Measurements from ENCODE around the gene ETS2. TPM values are rescaled to one million over a fixed set of nuclear protein-coding genes. Genes with fewer than 3 reads are reported as not detected.
A peak's percentile ranks its signal among the peaks of the same experiment; 100 is the strongest.

ETS2 gene
- total RNA-seq, 4 donors from 2014 or later, result 154 to 644 (median 289) TPM

DNA sequence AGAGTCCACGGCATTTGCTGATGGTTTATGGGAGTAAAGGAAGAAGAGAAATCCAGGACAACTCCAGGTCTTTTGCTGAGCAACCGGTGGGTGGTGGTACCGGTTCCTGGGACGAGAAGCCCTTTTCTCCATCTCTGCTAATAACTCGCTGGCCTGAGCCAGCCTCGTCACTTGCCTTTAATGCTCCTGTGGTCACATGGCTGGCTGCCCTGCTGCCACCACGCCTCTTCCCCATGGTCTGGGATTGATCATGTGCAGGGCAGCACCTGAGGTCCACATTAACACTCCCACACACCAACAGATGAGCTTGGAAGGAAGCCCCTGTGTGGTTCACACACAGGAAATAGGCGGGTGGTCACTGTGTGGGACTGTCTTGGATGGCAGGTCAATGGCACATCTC, 10.3 kb upstream of the ETS2 start:
- 89 to 91% methylated on average over 8 of the region's 8 CpGs for WGBS, 2 donors
- no peak overlapping the region for H3K4me3 ChIP-seq (ENCODE audit: low read depth, poor library complexity, severe bottlenecking)
- TF ChIP-seq, protein P1, sequence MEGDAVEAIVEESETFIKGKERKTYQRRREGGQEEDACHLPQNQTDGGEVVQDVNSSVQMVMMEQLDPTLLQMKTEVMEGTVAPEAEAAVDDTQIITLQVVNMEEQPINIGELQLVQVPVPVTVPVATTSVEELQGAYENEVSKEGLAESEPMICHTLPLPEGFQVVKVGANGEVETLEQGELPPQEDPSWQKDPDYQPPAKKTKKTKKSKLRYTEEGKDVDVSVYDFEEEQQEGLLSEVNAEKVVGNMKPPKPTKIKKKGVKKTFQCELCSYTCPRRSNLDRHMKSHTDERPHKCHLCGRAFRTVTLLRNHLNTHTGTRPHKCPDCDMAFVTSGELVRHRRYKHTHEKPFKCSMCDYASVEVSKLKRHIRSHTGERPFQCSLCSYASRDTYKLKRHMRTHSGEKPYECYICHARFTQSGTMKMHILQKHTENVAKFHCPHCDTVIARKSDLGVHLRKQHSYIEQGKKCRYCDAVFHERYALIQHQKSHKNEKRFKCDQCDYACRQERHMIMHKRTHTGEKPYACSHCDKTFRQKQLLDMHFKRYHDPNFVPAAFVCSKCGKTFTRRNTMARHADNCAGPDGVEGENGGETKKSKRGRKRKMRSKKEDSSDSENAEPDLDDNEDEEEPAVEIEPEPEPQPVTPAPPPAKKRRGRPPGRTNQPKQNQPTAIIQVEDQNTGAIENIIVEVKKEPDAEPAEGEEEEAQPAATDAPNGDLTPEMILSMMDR (IDR thresholded peaks at IDR 0.05), result no peak
- TF ChIP-seq POLR2A (IDR thresholded peaks at IDR 0.05), result no peak
- DNase-seq (ENCODE audit: low spot score in 2 of 2), result no peak
- intact Hi-C loops (cut with DNase I; ENCODE audit: low total_unique reads), result no loop called here

DNA sequence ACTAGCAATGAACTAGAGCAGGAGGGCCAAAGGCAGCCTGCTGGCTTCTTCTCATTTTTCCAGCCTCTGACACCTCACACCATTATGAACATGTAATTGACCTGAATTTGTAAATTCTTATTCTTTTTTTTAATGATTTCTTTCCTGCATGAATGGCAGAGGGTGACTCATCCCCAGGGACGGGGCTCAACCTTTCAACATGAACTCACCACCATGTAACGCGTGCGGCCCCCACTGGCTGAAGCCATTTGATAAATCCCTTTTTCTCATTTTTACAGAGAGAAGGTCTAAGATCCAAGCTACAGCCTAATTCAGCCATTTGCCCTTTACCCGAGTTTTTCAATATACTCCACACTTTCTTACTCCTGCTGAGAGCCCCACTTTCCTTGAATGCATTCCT, 9.3 kb upstream of the ETS2 start:
- intact Hi-C loops (cut with DNase I; ENCODE audit: low total_unique reads), result no loop called here
- WGBS, 2 donors, result 87 to 92% methylated on average over 5 of the region's 5 CpGs
- H3K4me3 ChIP-seq (ENCODE audit: low read depth, poor library complexity, severe bottlenecking), result no peak overlapping the region
- DNase-seq (ENCODE audit: low spot score in 2 of 2), result no peak
- no peak for TF ChIP-seq POLR2A (IDR thresholded peaks at IDR 0.05)
- TF ChIP-seq, protein P1 (IDR thresholded peaks at IDR 0.05), result no peak

DNA sequence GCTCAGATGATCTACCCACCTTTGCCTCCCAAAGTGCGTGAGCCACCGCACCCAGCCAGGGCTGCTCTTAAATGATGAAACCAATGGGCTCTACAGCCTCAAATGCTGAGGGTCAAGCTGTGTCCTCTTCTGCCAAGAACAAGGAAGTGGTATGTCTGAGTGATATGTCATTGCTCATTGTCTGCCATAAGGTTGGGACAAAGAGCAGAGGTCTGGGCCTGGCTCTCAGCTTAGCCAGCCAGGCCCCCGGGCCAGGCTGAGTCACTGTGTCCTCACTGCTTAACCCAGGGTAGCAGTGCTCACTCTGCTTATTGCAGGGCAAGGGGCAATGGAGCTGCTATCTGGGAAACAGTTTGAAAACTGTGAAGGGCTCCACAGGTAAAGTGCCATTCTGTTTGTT, 8.3 kb upstream of the ETS2 start:
- 85 to 91% methylated on average over 3 of the region's 3 CpGs for WGBS, 2 donors
- TF ChIP-seq POLR2A (IDR thresholded peaks at IDR 0.05), result no peak
- TF ChIP-seq, protein P1 (IDR thresholded peaks at IDR 0.05), result no peak
- intact Hi-C loops (cut with DNase I; ENCODE audit: low total_unique reads), result no loop called here
- no peak for DNase-seq (ENCODE audit: low spot score in 2 of 2)
- H3K4me3 ChIP-seq (ENCODE audit: low read depth, poor library complexity, severe bottlenecking), result no peak overlapping the region

DNA sequence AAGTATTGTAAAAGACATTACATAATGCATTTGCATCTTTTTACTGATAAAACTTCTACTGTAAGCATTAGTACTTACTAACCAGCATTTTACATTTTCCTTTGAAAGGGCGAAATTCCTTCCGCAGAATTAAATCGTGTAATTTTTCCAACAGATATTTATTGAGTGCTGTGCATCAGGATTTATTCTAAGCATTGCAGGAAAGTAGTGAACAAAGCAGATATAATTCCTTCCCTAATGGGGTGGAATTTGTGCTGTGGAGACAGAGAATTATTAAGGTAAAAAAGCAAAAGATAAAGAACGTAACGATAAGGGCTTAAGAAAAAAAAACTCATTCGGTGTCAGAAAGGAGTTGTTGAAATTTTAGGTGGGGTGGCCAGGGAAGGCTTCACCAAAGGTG, 7.6 kb upstream of the ETS2 start:
- no peak for TF ChIP-seq POLR2A (IDR thresholded peaks at IDR 0.05)
- TF ChIP-seq, protein P1 (IDR thresholded peaks at IDR 0.05), result no peak
- WGBS, 2 donors, result 85 to 88% methylated on average over 6 of the region's 6 CpGs
- DNase-seq (ENCODE audit: low spot score in 2 of 2), result no peak
- no peak overlapping the region for H3K4me3 ChIP-seq (ENCODE audit: low read depth, poor library complexity, severe bottlenecking)
- intact Hi-C loops (cut with DNase I; ENCODE audit: low total_unique reads), result no loop called here

DNA sequence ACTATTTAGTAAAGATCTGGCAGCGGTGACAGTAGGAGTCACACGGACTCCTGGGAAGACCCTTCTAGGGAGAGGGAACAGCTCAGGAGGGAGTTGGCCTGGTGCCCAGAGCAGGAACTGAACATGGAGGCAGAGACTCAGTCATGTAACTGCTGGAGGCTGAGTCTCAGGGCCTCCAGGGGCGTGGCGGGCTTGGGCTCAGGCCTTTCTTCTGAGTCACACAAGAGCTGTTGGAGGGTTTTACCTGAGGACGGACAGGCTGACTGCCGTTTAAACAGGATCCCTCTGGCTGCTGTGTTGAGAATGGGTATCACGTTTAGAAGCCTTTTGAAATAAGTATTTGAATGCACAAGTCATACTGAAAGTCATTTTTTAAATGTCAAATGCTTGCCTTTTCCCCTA, 7.2 kb upstream of the ETS2 start:
- 57 to 67% methylated on average over 7 of the region's 7 CpGs for WGBS, 2 donors
- TF ChIP-seq, protein P1 (IDR thresholded peaks at IDR 0.05), result no peak
- TF ChIP-seq POLR2A (IDR thresholded peaks at IDR 0.05), result no peak
- no peak overlapping the region for H3K4me3 ChIP-seq (ENCODE audit: low read depth, poor library complexity, severe bottlenecking)
- intact Hi-C loops (cut with DNase I; ENCODE audit: low total_unique reads), result no loop called here
- peak in 1 of 2 donors; percentile 87 for DNase-seq (ENCODE audit: low spot score in 2 of 2)

DNA sequence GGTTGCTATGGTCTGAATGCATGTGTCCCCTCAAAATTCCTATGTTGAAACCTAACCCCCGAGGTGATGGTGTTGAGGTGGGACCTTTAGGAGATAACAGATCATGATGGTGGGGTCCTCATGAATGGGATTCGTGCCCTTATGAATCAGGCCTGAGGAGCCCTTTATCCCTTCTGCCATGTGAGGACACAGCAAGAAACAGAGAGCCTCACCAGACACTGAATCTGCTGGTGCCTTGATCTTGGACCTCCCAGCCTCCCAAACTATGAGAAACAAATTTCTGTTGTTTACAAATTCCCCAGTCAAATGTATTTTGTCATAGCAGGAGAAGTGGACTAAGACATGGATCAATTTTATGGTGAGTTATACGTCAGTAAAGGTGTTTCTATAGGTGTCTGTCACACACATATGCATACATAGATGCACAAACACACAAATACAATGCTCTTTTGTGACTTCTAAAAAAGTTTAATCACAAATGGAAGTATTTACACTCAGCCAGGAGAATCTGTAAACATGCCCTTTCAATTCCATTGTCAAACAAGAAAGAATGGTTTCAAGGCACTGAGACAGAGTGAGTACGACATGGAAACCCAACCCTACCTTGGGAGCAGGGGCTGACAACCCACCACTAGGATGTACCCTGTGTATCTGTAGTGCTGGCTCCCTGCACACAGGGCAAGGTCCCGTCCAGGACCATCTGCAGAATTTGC, 5.5 kb upstream of the ETS2 start:
- intact Hi-C loops (cut with DNase I; ENCODE audit: low total_unique reads), result loop anchor here (5.0 to 10.0 kb wide), 2 partner anchors 45 to 332 kb away; no protein-coding TSS in a partner anchor
- TF ChIP-seq, protein P1 (IDR thresholded peaks at IDR 0.05), result no peak
- TF ChIP-seq POLR2A (IDR thresholded peaks at IDR 0.05), result no peak
- 97% methylated on average over 5 of the region's 5 CpGs for WGBS, 2 donors
- no peak for DNase-seq (ENCODE audit: low spot score in 2 of 2)
- no peak overlapping the region for H3K4me3 ChIP-seq (ENCODE audit: low read depth, poor library complexity, severe bottlenecking)

Measured in lower leg skin (tissue), 4 donors.